PC-9 (cell line): ENCODE measurements around the gene C17orf75. TPM values are rescaled to one million over a fixed set of nuclear protein-coding genes. Genes with fewer than 3 reads are reported as not detected.

Source experiments
- BruUV-seq: library from RNA; stranded (reverse); fragments of 400-500 nt; replicated peaks from 2 replicates; lab custom pipeline; 2021; lab: Mats Ljungman, UMichigan
- CTCF ChIA-PET: fragments of 300-600 bp; sonication (Branson Sonifier 250); formaldehyde crosslinking; loops from one replicate; lab custom pipeline; 2022; ENCODE audit warnings: antibody characterized with exemption; lab: Charles Lee
- POLR2A ChIA-PET: fragments of 300-600 bp; sonication (Branson Sonifier 250); formaldehyde crosslinking; loops from one replicate; lab custom pipeline; 2022; ENCODE audit warnings: antibody characterized with exemption; ENCODE audit not compliant: unreplicated experiment; lab: Charles Lee
- DNase-seq, 2 experiments: peaks; one replicate each; pipeline versions ENCODE4 v3.0.0 to v3.0.0-alpha.2; 2015 to 2022; ENCODE audit warnings: mixed read lengths in 1 of 2
- H2AFZ ChIP-seq: fragments of 200-600 bp; sonication (generic); 2 replicates; pipeline ENCODE4 v1.8.1; 2017; ENCODE audit warnings: antibody characterized with exemption
- H3F3A ChIP-seq: fragments of 200-600 bp; sonication (generic); 2 replicates; pipeline ENCODE4 v1.8.1; 2017; ENCODE audit warnings: antibody characterized with exemption, mild to moderate bottlenecking, low read depth; ENCODE audit not compliant: insufficient read depth
- H3K27ac ChIP-seq: fragments of 200-600 bp; sonication (generic); 2 replicates; pipeline ENCODE4 v1.6.1; 2016; ENCODE audit warnings: mixed run types
- H3K27me3 ChIP-seq: fragments of 200-600 bp; sonication (generic); 2 replicates; pipeline ENCODE4 v1.6.1; 2016; ENCODE audit warnings: low read depth, mixed run types; ENCODE audit not compliant: insufficient read depth
- H3K36me3 ChIP-seq: fragments of 200-600 bp; sonication (generic); 2 replicates; pipeline ENCODE4 v1.6.1; 2016; ENCODE audit warnings: low read depth, mixed run types
- H3K4me1 ChIP-seq: fragments of 200-600 bp; sonication (generic); replicated peaks from 2 replicates; pipeline ENCODE4 v1.6.1; 2016; ENCODE audit warnings: mixed run types; ENCODE audit not compliant: insufficient read depth
- H3K4me2 ChIP-seq: fragments of 200-600 bp; sonication (generic); 2 replicates; pipeline ENCODE4 v1.6.1; 2017; ENCODE audit warnings: mixed run types
- H3K4me3 ChIP-seq: fragments of 200-600 bp; sonication (generic); 2 replicates; pipeline ENCODE4 v1.6.1; 2016; ENCODE audit warnings: mixed run types
- H3K79me2 ChIP-seq: fragments of 200-600 bp; sonication (generic); 2 replicates; pipeline ENCODE4 v1.6.1; 2017; ENCODE audit warnings: low read depth, mixed run types
- H3K9me2 ChIP-seq: fragments of 200-600 bp; sonication (generic); 2 replicates; pipeline ENCODE4 v1.8.1; 2017; ENCODE audit warnings: mild to moderate bottlenecking; ENCODE audit not compliant: insufficient read depth
- H3K9me3 ChIP-seq: fragments of 200-600 bp; sonication (generic); 2 replicates; pipeline ENCODE4 v1.8.1; 2016; ENCODE audit warnings: low read depth; ENCODE audit not compliant: insufficient read depth
- H4K20me1 ChIP-seq: fragments of 200-600 bp; sonication (generic); 2 replicates; pipeline ENCODE4 v1.8.1; 2017; ENCODE audit not compliant: insufficient read depth
- CTCF ChIP-seq: fragments of 200-600 bp; sonication (generic); conservative IDR thresholded peaks from 2 replicates; pipeline ENCODE4 v1.6.1; 2017; ENCODE audit warnings: mixed run types, antibody characterized with exemption, mild to moderate bottlenecking, moderate library complexity
- EZH2 ChIP-seq: fragments of 200-600 bp; sonication (generic); IDR thresholded peaks from 2 replicates; pipeline ENCODE4 v1.8.0; 2017; ENCODE audit warnings: antibody characterized with exemption, low read depth
- intact Hi-C: fragments of 100-400 bp; cut with micrococcal nuclease; formaldehyde crosslinking; loops from one replicate; pipeline ENCODE4 v1.10.0; 2022; ENCODE audit not compliant: unreplicated experiment
- total RNA-seq: library from RNA; stranded (reverse); gene quantifications from 2 replicates; pipeline ENCODE4 v1.2.3, GENCODE V29; 2021

The C17orf75 gene
- total RNA-seq, 1 experiment from 2014 or later, result 33.3 TPM

DNA sequence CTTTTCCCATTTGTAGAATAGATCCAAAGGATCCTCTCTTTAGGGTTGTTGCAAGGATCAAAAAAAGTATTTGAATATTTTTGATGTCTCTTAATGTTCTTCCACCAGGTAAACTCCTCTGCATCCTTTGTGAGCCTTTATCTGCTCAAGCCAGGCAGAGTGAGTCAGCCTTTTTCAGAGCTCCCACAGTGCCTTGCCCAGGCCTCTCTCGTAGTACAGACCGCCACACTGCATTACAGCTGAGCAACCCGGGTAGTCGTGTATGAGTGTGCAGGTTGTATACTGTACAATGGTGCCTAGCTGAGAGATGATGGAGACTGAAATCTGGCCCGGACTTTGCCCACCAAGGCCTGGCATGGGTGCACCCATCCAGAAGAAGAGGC is 55.5 kb downstream of the C17orf75 start:
- Histone ChIP-seq H3K4me3 (no peak overlapping the region), H3K79me2 (no peaks in the 10 kb centered on the region), H4K20me1 (no peaks in the 10 kb centered on the region), H2AFZ (no peak overlapping the region), H3K36me3 (no peaks in the 10 kb centered on the region), H3K27ac (no peak overlapping the region), H3K4me2 (no peak overlapping the region), H3K9me3 (no peaks in the 10 kb centered on the region), H3F3A (no peaks in the 10 kb centered on the region), H3K9me2 (no peaks in the 10 kb centered on the region), H3K4me1 (no peaks in the 10 kb centered on the region), H3K27me3 (no peaks in the 10 kb centered on the region)
- TF ChIP-seq EZH2 (no peak), CTCF (no peak)
- CTCF ChIA-PET, result no interaction called here
- intact Hi-C loops, result no loop called here
- BruUV-seq, result no TSS peak
- POLR2A ChIA-PET, result no interaction called here
- no peak for DNase-seq

- BruUV-seq, result no TSS peak
- intact Hi-C loops, result no loop called here
- Histone ChIP-seq H4K20me1 (no peaks in the 10 kb centered on the region), H3K9me3 (no peaks in the 10 kb centered on the region), H3K4me3 (no peak overlapping the region), H3F3A (no peaks in the 10 kb centered on the region), H3K4me2 (no peak overlapping the region), H3K27me3 (no peaks in the 10 kb centered on the region), H3K79me2 (no peaks in the 10 kb centered on the region), H2AFZ (no peak overlapping the region), H3K4me1 (no peaks in the 10 kb centered on the region), H3K36me3 (no peaks in the 10 kb centered on the region), H3K9me2 (no peaks in the 10 kb centered on the region), H3K27ac (no peak overlapping the region)
- DNase-seq, result no peak
- ChIA-PET CTCF (no interaction called here), POLR2A (no interaction called here)
- TF ChIP-seq EZH2 (no peak), CTCF (no peak)
These were observed 56.0 kb downstream of the C17orf75 start for GRCh38 chr17:32285746-32286517.

- intact Hi-C loops, result no loop called here
- Histone ChIP-seq H3K27ac (no peak overlapping the region), H3K36me3 (no peaks in the 10 kb centered on the region), H4K20me1 (no peaks in the 10 kb centered on the region), H3K4me1 (no peaks in the 10 kb centered on the region), H3K4me3 (no peak overlapping the region), H3K27me3 (no peaks in the 10 kb centered on the region), H3F3A (no peaks in the 10 kb centered on the region), H3K9me3 (no peaks in the 10 kb centered on the region), H3K79me2 (no peaks in the 10 kb centered on the region), H2AFZ (no peak overlapping the region), H3K4me2 (no peak overlapping the region), H3K9me2 (no peaks in the 10 kb centered on the region)
- TF ChIP-seq CTCF, result no peak
- TF ChIP-seq EZH2, result no peak
- DNase-seq, result no peak
- ChIA-PET CTCF (no interaction called here), POLR2A (no interaction called here)
- BruUV-seq, result no TSS peak
These were observed 56.7 kb downstream of the C17orf75 start for GRCh38 chr17:32285306-32285705.
